ENCODE measurements around the gene CTR9. TPM values are rescaled to one million over a fixed set of nuclear protein-coding genes. Genes with fewer than 3 reads are reported as not detected.

Gene CTR9
- total and polyA plus RNA-seq, 2 experiments from 2014 or later = 29.0 to 32.7 TPM

DNA sequence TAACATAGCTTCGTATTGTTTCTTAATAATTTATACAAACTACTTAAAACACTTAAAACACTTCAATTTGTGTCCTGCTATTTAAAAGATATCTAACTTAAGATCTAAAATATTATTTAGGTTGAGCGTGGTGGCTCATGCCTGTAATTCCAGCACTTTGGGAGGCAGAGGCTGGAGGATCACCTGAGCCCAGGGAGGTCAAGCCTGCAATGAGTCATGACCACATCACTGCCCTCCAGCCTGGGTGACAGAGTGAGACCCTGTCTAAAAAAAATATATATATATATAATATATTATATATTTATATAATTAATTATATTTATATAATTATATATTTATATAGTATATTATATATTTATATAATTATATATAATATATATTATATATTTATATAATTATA is 4.2 kb upstream of the CTR9 start:
- peaks cover 4% of the 10 kb centered on the region for H3K4me1 ChIP-seq (ENCODE audit: insufficient read depth)
- no peaks in the 10 kb centered on the region for H3K9me2 ChIP-seq (ENCODE audit: insufficient read depth)
- no peaks in the 10 kb centered on the region for H3K27me3 ChIP-seq (ENCODE audit: insufficient read depth)
- 0 out of 2 replicates have a peak, but pooled peaks cover 3% of the 10 kb centered on the region for H3F3A ChIP-seq (replicated peaks; ENCODE audit: low read depth)
- H3K79me2 ChIP-seq (replicated peaks; ENCODE audit: insufficient read depth) = peaks cover 3% of the 10 kb centered on the region
- Mint-ChIP-seq H3K9me3 (no peaks in the 10 kb centered on the region), H3K27ac (no peak overlapping the region), H3K4me3 (no peak overlapping the region), H3K4me1 (no peaks in the 10 kb centered on the region), H3K27me3 (ENCODE audit: insufficient read depth, low read depth, poor library complexity) (no peaks in the 10 kb centered on the region), H3K36me3 (ENCODE audit: low read depth) (no peaks in the 10 kb centered on the region)
- DNase-seq (ENCODE audit: low spot score) = no peak
- no peaks in the 10 kb centered on the region for H3K36me3 ChIP-seq (ENCODE audit: insufficient read depth)
- H3K4me2 ChIP-seq = no peak overlapping the region
- no peaks in the 10 kb centered on the region for H4K20me1 ChIP-seq (replicated peaks; ENCODE audit: insufficient read depth)
- no peak overlapping the region for H3K27ac ChIP-seq (ENCODE audit: low read depth)
- no peak overlapping the region for H3K4me3 ChIP-seq
- no peak for ATAC-seq
- TF ChIP-seq, protein P1, sequence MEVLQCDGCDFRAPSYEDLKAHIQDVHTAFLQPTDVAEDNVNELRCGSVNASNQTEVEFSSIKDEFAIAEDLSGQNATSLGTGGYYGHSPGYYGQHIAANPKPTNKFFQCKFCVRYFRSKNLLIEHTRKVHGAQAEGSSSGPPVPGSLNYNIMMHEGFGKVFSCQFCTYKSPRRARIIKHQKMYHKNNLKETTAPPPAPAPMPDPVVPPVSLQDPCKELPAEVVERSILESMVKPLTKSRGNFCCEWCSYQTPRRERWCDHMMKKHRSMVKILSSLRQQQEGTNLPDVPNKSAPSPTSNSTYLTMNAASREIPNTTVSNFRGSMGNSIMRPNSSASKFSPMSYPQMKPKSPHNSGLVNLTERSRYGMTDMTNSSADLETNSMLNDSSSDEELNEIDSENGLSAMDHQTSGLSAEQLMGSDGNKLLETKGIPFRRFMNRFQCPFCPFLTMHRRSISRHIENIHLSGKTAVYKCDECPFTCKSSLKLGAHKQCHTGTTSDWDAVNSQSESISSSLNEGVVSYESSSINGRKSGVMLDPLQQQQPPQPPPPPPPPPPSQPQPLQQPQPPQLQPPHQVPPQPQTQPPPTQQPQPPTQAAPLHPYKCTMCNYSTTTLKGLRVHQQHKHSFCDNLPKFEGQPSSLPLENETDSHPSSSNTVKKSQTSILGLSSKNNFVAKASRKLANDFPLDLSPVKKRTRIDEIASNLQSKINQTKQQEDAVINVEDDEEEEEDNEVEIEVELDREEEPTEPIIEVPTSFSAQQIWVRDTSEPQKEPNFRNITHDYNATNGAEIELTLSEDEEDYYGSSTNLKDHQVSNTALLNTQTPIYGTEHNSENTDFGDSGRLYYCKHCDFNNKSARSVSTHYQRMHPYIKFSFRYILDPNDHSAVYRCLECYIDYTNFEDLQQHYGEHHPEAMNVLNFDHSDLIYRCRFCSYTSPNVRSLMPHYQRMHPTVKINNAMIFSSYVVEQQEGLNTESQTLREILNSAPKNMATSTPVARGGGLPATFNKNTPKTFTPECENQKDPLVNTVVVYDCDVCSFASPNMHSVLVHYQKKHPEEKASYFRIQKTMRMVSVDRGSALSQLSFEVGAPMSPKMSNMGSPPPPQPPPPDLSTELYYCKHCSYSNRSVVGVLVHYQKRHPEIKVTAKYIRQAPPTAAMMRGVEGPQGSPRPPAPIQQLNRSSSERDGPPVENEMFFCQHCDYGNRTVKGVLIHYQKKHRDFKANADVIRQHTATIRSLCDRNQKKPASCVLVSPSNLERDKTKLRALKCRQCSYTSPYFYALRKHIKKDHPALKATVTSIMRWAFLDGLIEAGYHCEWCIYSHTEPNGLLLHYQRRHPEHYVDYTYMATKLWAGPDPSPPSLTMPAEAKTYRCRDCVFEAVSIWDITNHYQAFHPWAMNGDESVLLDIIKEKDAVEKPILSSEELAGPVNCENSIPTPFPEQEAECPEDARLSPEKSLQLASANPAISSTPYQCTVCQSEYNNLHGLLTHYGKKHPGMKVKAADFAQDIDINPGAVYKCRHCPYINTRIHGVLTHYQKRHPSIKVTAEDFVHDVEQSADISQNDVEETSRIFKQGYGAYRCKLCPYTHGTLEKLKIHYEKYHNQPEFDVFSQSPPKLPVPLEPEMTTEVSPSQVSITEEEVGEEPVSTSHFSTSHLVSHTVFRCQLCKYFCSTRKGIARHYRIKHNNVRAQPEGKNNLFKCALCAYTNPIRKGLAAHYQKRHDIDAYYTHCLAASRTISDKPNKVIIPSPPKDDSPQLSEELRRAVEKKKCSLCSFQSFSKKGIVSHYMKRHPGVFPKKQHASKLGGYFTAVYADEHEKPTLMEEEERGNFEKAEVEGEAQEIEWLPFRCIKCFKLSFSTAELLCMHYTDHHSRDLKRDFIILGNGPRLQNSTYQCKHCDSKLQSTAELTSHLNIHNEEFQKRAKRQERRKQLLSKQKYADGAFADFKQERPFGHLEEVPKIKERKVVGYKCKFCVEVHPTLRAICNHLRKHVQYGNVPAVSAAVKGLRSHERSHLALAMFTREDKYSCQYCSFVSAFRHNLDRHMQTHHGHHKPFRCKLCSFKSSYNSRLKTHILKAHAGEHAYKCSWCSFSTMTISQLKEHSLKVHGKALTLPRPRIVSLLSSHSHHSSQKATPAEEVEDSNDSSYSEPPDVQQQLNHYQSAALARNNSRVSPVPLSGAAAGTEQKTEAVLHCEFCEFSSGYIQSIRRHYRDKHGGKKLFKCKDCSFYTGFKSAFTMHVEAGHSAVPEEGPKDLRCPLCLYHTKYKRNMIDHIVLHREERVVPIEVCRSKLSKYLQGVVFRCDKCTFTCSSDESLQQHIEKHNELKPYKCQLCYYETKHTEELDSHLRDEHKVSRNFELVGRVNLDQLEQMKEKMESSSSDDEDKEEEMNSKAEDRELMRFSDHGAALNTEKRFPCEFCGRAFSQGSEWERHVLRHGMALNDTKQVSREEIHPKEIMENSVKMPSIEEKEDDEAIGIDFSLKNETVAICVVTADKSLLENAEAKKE (CRISPR knock-in tag; IDR thresholded peaks at IDR 0.05) = no peak
- no peak overlapping the region for H2AFZ ChIP-seq

GRCh38 chr11:10747733-10748132 is 3.3 kb upstream of the CTR9 start:
- H3K27ac ChIP-seq (ENCODE audit: low read depth) = no peak overlapping the region
- ATAC-seq (no peak), DNase-seq (ENCODE audit: low spot score) (no peak)
- no peak overlapping the region for H3K4me2 ChIP-seq
- H3K4me1 Mint-ChIP-seq = peaks cover 4% of the 10 kb centered on the region; the same call in 2 of the 3 replicates
- H3K36me3 Mint-ChIP-seq (ENCODE audit: low read depth) = no peaks in the 10 kb centered on the region
- H4K20me1 ChIP-seq (replicated peaks; ENCODE audit: insufficient read depth) = no peaks in the 10 kb centered on the region
- H3K4me3 Mint-ChIP-seq = no peak overlapping the region
- H3K9me2 ChIP-seq (ENCODE audit: insufficient read depth) = no peaks in the 10 kb centered on the region
- no peaks in the 10 kb centered on the region for H3K36me3 ChIP-seq (ENCODE audit: insufficient read depth)
- H3K27me3 ChIP-seq (ENCODE audit: insufficient read depth) = no peaks in the 10 kb centered on the region
- TF ChIP-seq REST (IDR thresholded peaks at IDR 0.05; ENCODE audit: unreplicated experiment) (no peak), EZH2phosphoT487 (IDR thresholded peaks at IDR 0.05; ENCODE audit: unreplicated experiment) (no peak), NANOG (IDR thresholded peaks at IDR 0.05; ENCODE audit: borderline replicate concordance) (no peak), EZH2 (IDR thresholded peaks at IDR 0.05; ENCODE audit: low read depth, unreplicated experiment) (no peak), JUNB (IDR thresholded peaks at IDR 0.05; ENCODE audit: unreplicated experiment) (no peak), ZNF331 (CRISPR knock-in tag; IDR thresholded peaks at IDR 0.05; ENCODE audit: low read depth) (no peak)
- TF ChIP-seq, protein P2, sequence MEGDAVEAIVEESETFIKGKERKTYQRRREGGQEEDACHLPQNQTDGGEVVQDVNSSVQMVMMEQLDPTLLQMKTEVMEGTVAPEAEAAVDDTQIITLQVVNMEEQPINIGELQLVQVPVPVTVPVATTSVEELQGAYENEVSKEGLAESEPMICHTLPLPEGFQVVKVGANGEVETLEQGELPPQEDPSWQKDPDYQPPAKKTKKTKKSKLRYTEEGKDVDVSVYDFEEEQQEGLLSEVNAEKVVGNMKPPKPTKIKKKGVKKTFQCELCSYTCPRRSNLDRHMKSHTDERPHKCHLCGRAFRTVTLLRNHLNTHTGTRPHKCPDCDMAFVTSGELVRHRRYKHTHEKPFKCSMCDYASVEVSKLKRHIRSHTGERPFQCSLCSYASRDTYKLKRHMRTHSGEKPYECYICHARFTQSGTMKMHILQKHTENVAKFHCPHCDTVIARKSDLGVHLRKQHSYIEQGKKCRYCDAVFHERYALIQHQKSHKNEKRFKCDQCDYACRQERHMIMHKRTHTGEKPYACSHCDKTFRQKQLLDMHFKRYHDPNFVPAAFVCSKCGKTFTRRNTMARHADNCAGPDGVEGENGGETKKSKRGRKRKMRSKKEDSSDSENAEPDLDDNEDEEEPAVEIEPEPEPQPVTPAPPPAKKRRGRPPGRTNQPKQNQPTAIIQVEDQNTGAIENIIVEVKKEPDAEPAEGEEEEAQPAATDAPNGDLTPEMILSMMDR (conservative IDR thresholded peaks at IDR 0.05; ENCODE audit: low read depth in 2 of 2) = no peak
- H3K27ac Mint-ChIP-seq = no peak overlapping the region
- H3K4me3 ChIP-seq = no peak overlapping the region
- no peaks in the 10 kb centered on the region for H3K9me3 Mint-ChIP-seq
- 0 out of 2 replicates have a peak, but pooled peaks cover 3% of the 10 kb centered on the region for H3F3A ChIP-seq (replicated peaks; ENCODE audit: low read depth)
- 0 out of 2 replicates have a peak overlapping the region, but pooled peaks have one; percentile 33 for H2AFZ ChIP-seq
- H3K27me3 Mint-ChIP-seq (ENCODE audit: insufficient read depth, low read depth, poor library complexity) = no peaks in the 10 kb centered on the region
- peaks cover 7% of the 10 kb centered on the region for H3K4me1 ChIP-seq (ENCODE audit: insufficient read depth)
- H3K79me2 ChIP-seq (replicated peaks; ENCODE audit: insufficient read depth) = peaks cover 12% of the 10 kb centered on the region

Measured in GM23338 (cell line).